Measurements from ENCODE around the gene IFIT1B.

Gene IFIT1B

DNA sequence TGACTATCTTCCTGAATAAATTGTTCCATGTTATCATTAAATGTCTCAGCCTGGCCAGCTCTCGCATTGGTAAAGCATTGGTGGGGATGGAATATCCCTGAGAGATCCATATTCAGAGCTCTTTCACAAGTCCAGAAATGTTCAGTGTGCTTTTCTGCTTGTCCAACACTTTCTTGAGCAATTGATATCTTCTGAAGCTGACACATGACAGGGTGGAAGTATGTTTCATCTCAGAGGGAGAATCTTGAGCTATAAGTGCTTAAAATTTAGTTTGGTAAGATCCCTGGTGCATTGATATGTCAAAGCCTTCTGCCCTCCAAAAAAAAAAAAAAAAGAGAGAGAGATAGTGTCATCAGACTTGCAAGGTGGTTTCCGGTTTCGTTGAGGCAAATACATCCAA, 42.6 kb upstream of the IFIT1B start:
- TF ChIP-seq FOXP2 (optimal IDR thresholded peaks at IDR 0.05; ENCODE audit: borderline replicate concordance, extremely low read depth, extremely low read length, insufficient read depth) (no peak), SIN3A (IDR thresholded peaks at IDR 0.05; ENCODE audit: borderline replicate concordance, insufficient read depth, low read length) (no peak), TAF1 (IDR thresholded peaks at IDR 0.05; ENCODE audit: borderline replicate concordance, insufficient read depth, low read length) (no peak), POLR2AphosphoS5 (IDR thresholded peaks at IDR 0.05; ENCODE audit: low read depth, low read length) (no peak)
- TF ChIP-seq, protein P1, sequence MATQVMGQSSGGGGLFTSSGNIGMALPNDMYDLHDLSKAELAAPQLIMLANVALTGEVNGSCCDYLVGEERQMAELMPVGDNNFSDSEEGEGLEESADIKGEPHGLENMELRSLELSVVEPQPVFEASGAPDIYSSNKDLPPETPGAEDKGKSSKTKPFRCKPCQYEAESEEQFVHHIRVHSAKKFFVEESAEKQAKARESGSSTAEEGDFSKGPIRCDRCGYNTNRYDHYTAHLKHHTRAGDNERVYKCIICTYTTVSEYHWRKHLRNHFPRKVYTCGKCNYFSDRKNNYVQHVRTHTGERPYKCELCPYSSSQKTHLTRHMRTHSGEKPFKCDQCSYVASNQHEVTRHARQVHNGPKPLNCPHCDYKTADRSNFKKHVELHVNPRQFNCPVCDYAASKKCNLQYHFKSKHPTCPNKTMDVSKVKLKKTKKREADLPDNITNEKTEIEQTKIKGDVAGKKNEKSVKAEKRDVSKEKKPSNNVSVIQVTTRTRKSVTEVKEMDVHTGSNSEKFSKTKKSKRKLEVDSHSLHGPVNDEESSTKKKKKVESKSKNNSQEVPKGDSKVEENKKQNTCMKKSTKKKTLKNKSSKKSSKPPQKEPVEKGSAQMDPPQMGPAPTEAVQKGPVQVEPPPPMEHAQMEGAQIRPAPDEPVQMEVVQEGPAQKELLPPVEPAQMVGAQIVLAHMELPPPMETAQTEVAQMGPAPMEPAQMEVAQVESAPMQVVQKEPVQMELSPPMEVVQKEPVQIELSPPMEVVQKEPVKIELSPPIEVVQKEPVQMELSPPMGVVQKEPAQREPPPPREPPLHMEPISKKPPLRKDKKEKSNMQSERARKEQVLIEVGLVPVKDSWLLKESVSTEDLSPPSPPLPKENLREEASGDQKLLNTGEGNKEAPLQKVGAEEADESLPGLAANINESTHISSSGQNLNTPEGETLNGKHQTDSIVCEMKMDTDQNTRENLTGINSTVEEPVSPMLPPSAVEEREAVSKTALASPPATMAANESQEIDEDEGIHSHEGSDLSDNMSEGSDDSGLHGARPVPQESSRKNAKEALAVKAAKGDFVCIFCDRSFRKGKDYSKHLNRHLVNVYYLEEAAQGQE (IDR thresholded peaks at IDR 0.05; ENCODE audit: insufficient read depth in 1 of 2, low read depth in 2 of 2, low read length in 2 of 2) = no peak

DNA sequence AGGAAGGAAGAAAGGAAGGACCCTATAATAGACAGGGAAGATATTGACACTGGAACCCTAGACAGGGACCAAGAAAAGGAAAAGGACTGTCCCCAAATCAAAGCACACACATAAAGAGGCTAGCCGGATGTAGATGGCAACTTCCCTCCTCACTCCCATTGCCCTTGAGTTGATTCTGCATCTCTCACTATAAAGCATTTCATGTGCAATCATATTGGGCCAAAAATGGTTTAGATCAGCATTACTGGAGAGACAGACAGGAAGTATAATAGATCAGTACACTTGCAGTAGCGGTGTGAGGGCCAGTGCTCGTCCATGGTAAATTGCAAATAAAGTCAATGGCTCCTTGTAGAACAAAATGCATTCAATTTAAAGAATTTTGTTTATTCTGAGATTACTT, 41.6 kb upstream of the IFIT1B start:
- TF ChIP-seq, protein P1 (IDR thresholded peaks at IDR 0.05; ENCODE audit: insufficient read depth in 1 of 2, low read depth in 2 of 2, low read length in 2 of 2) = no peak
- TF ChIP-seq FOXP2 (optimal IDR thresholded peaks at IDR 0.05; ENCODE audit: borderline replicate concordance, extremely low read depth, extremely low read length, insufficient read depth) = no peak

DNA sequence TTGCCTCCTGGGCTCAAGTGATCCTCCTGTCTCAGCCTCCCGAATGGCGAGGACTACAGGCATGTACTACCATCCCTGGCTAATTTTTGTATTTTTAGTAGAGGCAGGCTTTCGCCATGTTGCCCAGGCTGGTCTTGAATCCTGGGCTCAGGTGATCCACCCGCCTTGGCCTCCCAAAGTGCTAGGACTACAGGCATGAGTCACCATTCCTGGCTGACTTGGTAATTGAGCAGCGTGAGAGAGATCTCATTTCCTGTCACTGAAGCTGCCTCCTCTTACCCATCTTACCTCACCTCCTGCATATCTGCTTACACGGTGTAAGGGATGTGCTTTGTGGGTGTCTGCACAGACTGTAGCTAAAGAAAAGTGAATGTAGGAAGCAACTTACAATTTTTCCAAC, 40.4 kb upstream of the IFIT1B start:
- TF ChIP-seq, protein P1 (IDR thresholded peaks at IDR 0.05; ENCODE audit: insufficient read depth in 1 of 2, low read depth in 2 of 2, low read length in 2 of 2) = no peak
- TF ChIP-seq FOXP2 (optimal IDR thresholded peaks at IDR 0.05; ENCODE audit: borderline replicate concordance, extremely low read depth, extremely low read length, insufficient read depth) (no peak), POLR2AphosphoS5 (IDR thresholded peaks at IDR 0.05; ENCODE audit: low read depth, low read length) (no peak), SIN3A (IDR thresholded peaks at IDR 0.05; ENCODE audit: borderline replicate concordance, insufficient read depth, low read length) (no peak)

DNA sequence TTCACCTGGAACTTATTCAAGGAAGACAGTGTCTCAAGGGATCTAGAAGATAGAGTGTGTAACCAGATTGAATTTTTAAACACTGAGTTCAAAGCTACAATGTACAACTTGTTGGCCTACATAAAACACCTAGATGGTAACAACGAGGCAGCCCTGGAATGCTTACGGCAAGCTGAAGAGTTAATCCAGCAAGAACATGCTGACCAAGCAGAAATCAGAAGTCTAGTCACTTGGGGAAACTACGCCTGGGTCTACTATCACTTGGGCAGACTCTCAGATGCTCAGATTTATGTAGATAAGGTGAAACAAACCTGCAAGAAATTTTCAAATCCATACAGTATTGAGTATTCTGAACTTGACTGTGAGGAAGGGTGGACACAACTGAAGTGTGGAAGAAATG, 39.1 kb upstream of the IFIT1B start:
- TF ChIP-seq POLR2AphosphoS5 (IDR thresholded peaks at IDR 0.05; ENCODE audit: low read depth, low read length) (no peak), SIN3A (IDR thresholded peaks at IDR 0.05; ENCODE audit: borderline replicate concordance, insufficient read depth, low read length) (no peak)
- TF ChIP-seq, protein P1 (IDR thresholded peaks at IDR 0.05; ENCODE audit: insufficient read depth in 1 of 2, low read depth in 2 of 2, low read length in 2 of 2) = no peak

DNA sequence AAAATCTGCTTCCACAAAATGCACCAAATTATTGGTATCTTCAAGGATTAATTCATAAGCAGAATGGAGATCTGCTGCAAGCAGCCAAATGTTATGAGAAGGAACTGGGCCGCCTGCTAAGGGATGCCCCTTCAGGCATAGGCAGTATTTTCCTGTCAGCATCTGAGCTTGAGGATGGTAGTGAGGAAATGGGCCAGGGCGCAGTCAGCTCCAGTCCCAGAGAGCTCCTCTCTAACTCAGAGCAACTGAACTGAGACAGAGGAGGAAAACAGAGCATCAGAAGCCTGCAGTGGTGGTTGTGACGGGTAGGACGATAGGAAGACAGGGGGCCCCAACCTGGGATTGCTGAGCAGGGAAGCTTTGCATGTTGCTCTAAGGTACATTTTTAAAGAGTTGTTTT, 38.0 kb upstream of the IFIT1B start:
- TF ChIP-seq, protein P1 (IDR thresholded peaks at IDR 0.05; ENCODE audit: insufficient read depth in 1 of 2, low read depth in 2 of 2, low read length in 2 of 2) = no peak
- no peak for TF ChIP-seq SIN3A (IDR thresholded peaks at IDR 0.05; ENCODE audit: borderline replicate concordance, insufficient read depth, low read length)
- no peak for TF ChIP-seq TAF1 (IDR thresholded peaks at IDR 0.05; ENCODE audit: borderline replicate concordance, insufficient read depth, low read length)
- TF ChIP-seq POLR2AphosphoS5 (IDR thresholded peaks at IDR 0.05; ENCODE audit: low read depth, low read length) = no peak
- TF ChIP-seq FOXP2 (optimal IDR thresholded peaks at IDR 0.05; ENCODE audit: borderline replicate concordance, extremely low read depth, extremely low read length, insufficient read depth) = no peak

Data from PFSK-1 (cell line).